ENCODE measurements around the gene FXYD2.

DNA sequence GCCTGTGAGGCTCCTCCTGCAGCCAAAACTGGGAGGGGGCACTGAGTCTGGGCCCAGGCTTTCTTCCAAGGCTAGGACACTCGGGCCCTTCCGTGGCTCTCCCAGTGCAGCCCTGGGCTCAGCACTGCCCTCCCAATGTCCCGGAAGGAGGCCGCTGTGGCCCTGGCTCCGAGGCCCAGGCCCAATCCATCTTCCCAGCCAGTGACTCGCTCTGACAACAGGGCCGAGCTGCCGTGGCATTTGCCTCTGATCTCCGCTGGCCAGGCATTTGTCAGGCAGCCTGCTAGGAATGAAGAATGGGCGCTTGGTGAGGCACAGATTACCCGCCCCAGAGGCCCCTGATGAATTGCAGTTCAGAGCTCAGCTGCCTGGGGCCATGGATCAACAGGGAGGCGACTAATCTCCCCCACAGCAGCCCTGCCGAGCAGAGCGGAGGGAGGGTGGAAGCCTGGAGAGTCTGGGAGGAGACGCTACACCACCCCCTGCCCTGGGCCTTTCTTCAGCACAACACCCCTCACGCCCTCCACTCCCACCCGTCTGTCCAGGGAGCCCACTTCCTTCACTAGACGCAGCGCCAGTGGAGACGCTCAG is 8.3 kb downstream of the FXYD2 start:
- TF ChIP-seq TARDBP (CRISPR knock-in tag; IDR thresholded peaks at IDR 0.05) (no peak), POLR2AphosphoS5 (IDR thresholded peaks at IDR 0.05; ENCODE audit: low read depth, low read length) (no peak), EZH2 (conservative IDR thresholded peaks at IDR 0.05; ENCODE audit: low read depth, low read length) (no peak), IKZF4 (CRISPR knock-in tag; IDR thresholded peaks at IDR 0.05; ENCODE audit: borderline replicate concordance, low read depth, not compliant biosample characterization) (no peak), FOSL1 (CRISPR knock-in tag; IDR thresholded peaks at IDR 0.05; ENCODE audit: borderline replicate concordance) (no peak), BHLHE40 (IDR thresholded peaks at IDR 0.05; ENCODE audit: low read length) (no peak), ZZZ3 (CRISPR knock-in tag; IDR thresholded peaks at IDR 0.05; ENCODE audit: borderline replicate concordance) (no peak), CEBPB (IDR thresholded peaks at IDR 0.05; ENCODE audit: borderline replicate concordance, low read depth, low read length) (no peak), CBX5 (CRISPR knock-in tag; IDR thresholded peaks at IDR 0.05; ENCODE audit: borderline replicate concordance) (no peak), KDM5B (CRISPR knock-in tag; IDR thresholded peaks at IDR 0.05; ENCODE audit: borderline replicate concordance) (no peak), TAF1 (CRISPR knock-in tag; IDR thresholded peaks at IDR 0.05) (no peak)
- TF ChIP-seq, protein P1, sequence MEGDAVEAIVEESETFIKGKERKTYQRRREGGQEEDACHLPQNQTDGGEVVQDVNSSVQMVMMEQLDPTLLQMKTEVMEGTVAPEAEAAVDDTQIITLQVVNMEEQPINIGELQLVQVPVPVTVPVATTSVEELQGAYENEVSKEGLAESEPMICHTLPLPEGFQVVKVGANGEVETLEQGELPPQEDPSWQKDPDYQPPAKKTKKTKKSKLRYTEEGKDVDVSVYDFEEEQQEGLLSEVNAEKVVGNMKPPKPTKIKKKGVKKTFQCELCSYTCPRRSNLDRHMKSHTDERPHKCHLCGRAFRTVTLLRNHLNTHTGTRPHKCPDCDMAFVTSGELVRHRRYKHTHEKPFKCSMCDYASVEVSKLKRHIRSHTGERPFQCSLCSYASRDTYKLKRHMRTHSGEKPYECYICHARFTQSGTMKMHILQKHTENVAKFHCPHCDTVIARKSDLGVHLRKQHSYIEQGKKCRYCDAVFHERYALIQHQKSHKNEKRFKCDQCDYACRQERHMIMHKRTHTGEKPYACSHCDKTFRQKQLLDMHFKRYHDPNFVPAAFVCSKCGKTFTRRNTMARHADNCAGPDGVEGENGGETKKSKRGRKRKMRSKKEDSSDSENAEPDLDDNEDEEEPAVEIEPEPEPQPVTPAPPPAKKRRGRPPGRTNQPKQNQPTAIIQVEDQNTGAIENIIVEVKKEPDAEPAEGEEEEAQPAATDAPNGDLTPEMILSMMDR (CRISPR knock-in tag; IDR thresholded peaks at IDR 0.05): no peak
- TF ChIP-seq, protein P2, sequence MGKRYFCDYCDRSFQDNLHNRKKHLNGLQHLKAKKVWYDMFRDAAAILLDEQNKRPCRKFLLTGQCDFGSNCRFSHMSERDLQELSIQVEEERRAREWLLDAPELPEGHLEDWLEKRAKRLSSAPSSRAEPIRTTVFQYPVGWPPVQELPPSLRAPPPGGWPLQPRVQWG (CRISPR knock-in tag; IDR thresholded peaks at IDR 0.05; ENCODE audit: borderline replicate concordance, low read depth): no peak

All from HepG2 (cell line).